ENCODE data around the gene FYB1.
"Not testable (repeated sequence)": the region's sequence is repeated elsewhere in the genome, so short reads cannot be mapped to it uniquely, and the experiment has no call there.

The FYB1 gene

DNA sequence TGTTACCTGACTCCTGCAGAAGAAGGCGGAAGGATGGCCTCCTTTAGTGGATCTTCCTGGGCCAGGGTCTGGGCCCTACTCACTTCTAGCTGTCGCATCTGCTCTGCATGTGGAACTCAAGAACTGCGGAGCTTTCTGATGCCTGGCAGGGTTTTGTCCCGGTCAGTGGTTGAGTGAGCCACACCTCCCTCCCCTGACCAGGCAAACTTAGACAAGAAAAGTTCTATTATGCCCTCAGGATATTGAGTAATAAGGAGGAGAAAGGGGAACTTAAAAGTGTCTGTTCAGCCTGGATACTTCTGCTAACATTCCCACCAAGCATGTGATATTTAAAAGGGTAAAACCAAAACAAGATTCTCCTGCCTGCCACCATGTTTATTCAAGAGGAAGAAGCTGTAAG is at the start of gene FYB1:
TSS of gene FYB1 (minus strand) at position 127 of the 400 bp plus-strand sequence. CDS start 16,603 bp downstream, outside the sequence.
- DNase-seq: no peak

DNA sequence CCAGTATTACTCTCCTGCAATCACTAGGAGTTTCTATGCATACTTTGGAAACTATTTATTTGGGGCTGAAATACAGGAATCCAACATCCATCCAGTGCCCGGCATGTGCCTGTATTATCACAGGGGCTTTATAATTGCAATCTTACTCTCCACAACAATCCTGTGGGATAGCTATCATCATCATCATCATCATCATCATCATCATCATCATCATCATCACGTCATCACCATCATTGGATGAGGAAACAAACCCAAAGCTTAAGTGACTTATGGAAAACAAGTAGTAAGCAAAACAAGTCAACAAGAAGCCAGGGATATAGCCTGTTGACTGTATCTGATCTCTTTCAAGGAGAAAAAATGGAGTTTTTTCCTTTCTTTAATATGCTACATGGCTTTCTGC is 47.8 kb upstream of the FYB1 start:
- no peak for DNase-seq

- no peak for DNase-seq
Measured at GRCh38 chr5:39266442-39266841, 47.1 kb upstream of the FYB1 start.

DNA sequence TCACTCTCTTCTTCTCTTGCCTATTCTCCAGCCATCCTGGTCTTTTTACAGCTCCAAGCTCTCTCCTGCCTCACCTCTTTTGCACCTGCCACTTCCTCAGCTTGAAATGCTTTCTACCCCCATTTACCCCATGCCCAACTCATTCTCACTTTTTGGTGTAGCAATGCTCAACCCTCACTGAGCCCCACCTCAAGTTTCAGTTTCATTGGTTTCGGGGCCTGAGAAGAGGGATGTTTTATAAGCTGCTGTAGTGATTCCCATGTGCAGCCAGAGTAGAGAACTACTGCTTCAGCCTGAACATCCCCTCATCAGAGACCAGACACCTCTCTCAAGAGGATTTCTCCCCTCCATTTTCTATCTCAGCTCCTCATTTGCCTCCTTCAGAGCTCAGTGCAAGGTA is 45.2 kb upstream of the FYB1 start:
- no peak for DNase-seq

- no peak for DNase-seq
Measured at GRCh38 chr5:39262981-39263380, 43.6 kb upstream of the FYB1 start.

DNA sequence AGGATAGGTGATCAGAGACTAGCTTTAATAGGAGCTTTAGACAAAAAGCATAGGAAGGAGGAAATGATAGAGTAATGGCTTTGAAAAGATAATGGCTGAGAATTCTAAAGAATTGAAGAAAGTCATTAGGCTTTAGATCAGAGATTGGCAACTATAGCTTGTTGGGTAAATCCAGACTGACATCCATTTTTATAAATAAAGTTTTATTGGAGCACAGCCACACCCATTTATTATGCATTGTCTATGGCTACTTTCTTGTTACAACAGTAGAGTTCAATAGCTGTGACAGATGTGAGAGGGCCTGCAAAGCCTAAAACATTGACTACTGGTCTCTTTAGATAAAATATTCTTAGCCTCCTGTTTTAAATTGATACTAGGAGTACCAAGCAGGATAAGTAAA is 40.7 kb upstream of the FYB1 start:
- no peak for DNase-seq

DNA sequence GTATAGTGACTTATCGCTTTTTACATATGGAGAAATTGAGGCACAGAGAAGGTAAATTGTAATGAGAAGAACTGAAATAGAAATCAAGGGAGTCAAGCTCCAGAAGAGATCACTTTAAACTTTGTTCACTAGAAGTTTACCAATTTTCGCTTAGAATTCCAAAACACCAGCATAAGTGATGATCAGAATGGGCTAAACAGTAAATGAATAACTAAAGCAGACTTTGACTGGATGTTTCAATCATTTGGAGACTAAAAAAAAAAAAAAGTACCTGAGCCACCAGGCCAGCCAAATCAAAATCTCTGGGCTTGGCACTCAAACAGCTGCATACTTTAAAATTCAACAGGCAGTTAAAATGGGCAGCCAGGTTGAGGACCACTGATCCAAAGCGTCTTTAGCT is 38.2 kb upstream of the FYB1 start:
- DNase-seq: no peak

GRCh38 chr5:39256477-39257235 is 37.3 kb upstream of the FYB1 start:
- no peak for DNase-seq

DNA sequence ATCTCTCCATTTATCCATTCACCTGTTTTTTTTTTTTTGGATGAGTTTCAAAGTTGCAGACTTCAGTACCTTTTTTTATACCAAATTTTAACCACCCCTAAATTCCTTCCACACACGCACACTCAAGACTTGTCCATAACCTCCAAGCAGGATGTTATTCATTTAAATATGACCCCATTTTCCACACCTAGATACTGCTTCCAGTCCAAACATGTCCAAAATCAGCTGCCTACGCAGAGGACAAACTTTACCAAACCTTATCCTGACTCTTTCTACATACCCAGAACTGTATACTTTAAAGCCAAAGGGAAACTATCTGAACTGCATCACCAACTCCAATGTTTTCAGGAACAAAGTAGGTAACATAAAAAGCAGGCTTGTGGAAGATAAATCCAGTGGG is 36.0 kb upstream of the FYB1 start:
- no peak for DNase-seq

DNA sequence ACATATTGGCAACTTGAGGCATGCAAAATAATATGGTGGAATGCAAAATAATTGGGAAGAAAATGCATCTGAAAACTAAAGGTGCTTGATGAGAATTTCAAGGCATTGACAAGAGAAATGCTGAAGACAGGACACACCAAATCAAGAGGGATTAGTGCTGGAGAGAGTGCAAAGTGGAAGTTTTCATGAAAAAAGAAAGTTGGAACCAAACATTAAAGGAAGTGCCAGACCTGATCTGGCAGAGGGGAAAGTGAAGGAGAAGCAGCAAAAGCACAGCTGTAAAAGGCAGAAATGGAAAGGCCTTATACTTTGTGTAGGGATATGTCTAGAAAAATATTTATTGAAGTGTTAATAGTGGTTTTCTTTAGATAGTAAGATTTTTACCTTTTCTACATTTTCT is 35.3 kb upstream of the FYB1 start:
- no peak for DNase-seq

GRCh38 chr5:39253196-39253595 is 33.8 kb upstream of the FYB1 start:
- DNase-seq: no peak

DNA sequence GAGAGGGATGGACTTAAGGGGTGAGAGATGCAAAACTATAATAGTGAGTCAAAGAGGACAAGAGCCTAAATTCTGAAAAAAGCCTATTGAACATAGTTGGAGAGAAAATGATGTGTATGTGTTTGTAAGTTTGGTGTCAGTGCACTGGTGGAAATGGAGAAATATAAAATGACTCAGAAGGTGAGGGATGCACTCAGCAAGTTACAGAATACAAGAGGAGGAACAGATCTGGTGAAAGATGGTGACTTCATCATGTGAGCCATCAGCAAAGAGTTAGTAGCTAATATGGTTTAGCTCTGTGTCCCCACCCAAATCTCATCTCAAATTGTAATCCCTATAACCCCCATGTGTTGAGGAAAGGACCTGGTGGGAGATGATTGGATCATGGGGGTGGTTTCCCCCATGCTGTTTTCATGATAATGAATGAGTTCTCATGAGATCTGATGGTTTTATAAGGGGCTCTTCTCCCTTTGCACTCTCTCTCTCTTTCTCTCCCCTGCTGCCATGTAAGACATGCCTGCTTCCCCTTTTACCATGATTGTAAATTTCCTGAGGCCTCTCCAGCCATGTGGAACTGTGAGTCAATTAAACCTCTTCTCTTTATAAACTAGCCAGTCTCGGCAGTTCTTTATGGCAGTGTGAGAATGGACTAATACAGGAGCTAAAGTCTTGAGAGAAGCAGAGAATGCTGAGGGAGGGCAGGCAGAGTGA is 30.4 kb upstream of the FYB1 start:
- DNase-seq: no peak

DNA sequence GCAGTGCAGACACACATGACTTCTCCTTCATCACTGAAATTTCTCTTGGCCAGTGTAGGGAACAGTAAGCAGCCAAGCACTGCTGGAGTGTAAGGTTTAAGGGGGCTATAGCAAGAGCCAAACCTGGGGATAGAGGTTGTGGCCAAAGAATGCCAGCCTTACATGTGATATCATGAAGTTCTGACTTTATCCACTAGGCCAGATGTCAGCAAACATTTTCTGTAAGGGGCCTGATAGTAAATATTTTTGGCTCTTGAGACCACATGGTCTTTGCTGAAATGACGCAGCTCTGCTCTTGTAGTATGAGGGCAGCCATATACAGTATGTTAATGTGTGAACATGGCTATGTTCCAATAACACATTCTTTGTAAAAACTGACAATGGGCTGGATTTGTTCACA is 29.7 kb upstream of the FYB1 start:
- DNase-seq: no peak

- DNase-seq: no peak
Measured at GRCh38 chr5:39240750-39241149, 21.4 kb upstream of the FYB1 start.

- DNase-seq: no peak
Measured at GRCh38 chr5:39238366-39239105, 19.2 kb upstream of the FYB1 start.

DNA sequence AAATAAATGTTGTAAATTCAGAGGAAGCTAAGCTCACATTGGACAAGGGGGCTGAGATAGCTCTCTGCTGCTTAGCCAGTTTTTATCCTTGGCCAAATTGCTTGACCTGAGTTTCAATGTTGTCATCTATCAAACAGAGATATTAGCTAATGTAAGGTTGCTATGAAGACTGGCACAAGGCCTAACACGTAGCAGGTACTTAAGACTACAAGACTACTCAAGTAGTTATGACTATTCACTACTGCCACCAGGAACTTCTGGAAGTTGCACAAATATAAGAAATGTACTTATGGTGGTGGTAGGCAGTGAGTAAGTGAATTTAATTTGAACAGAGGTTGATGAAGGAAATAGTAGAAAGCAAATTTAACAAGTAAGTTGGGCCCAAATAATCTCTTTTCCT is 17.4 kb upstream of the FYB1 start:
- no peak for DNase-seq

- no peak for DNase-seq
Measured at GRCh38 chr5:39235648-39236047, 16.3 kb upstream of the FYB1 start.

DNA sequence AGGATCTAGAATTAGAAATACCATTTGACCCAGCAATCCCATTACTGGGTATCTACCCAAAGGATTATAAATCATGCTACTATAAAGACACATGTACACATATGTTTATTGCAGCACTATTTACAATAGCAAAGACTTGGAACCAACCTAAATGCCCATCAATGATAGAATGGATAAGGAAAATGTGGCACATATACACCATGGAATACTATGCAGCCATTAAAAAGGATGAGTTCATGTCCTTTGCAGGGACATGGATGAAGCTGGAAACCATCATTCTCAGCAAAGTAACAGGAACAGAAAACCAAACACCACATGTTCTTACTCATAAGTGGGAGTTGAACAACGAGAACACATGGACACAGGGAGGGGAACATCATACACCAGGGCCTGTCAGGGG is 15.1 kb upstream of the FYB1 start:
- not testable (repeated sequence) for DNase-seq

- DNase-seq: no peak
Measured at GRCh38 chr5:39233783-39234182, 14.4 kb upstream of the FYB1 start.

DNA sequence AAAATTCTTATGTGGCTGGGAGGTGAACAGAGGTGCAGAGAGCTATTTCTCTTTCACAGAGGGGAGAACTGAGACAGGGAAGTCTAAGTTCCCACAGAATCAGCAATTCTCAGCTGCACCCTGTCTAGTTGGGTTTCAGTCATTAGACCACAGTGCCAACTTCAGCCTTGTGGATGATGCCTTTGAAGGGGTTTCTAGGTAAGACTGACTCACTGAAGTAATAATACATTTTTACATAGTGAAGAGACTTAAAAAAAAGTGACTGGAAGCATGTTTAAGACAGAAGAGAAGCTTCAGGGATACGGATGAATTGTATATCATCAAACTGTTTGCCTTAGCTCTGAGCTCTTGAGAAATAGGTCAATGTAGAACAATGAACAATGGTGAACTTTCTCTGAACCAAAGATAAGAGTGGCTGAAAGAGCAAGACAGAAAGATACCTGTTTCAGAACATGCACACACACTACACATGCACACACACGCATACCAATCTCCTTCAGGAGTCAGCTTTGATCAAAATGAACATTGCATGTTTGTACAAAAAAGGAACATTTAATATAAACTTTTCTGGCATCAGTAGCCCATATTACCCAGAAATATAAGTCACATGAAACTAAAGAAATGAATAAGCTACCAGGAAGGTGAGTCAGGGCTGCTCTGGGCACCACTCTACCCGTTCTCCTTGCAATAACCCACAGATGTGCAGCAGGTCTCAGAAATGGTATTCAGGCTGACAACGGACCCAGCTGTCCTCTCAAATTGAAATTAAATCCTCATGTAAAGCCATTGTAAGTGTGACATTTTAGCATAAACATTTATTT is 12.6 kb upstream of the FYB1 start:
- no peak for DNase-seq

GRCh38 chr5:39228596-39228995 is 9.2 kb upstream of the FYB1 start:
- no peak for DNase-seq

DNA sequence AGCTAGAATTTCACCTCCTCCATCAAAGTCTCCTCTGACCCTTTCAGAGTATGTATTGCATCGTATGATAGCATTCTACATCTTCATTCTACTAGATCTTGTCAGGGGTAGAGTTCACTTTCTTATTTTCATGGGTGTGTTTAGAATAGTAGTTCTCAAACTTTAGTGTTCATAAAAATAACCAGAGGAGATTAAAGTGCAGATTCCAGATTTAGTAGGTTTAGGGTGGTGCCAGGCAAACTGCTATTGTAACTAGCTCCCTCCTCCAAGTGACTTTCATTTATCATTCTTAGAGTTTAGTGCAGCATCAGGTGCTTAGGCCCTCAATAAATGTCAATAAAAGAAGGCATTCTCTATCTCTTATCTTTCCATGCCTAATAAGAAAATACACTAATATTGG is 7.2 kb upstream of the FYB1 start:
- no peak for DNase-seq

DNA sequence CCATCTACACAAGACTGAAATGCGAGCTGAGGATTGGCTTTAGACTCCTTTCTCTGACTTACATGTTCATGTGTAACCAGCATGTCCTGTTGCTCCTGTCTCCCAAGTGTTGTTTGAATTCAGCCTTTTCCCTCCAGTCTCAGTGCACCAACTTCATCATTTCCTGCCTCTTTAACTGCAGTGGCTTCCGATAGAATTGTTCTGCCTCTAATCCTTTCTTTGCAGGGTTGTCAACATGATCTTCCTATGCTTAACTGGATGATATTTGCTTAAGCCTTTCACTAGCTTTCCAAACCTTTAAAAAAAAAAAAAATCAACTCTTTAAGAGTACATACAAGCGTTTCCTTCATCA is 6.7 kb upstream of the FYB1 start:
- DNase-seq: no peak

Measured in NCI-H2081 (cell line).